ENCODE measurements around the gene MELTF.

Gene MELTF

DNA sequence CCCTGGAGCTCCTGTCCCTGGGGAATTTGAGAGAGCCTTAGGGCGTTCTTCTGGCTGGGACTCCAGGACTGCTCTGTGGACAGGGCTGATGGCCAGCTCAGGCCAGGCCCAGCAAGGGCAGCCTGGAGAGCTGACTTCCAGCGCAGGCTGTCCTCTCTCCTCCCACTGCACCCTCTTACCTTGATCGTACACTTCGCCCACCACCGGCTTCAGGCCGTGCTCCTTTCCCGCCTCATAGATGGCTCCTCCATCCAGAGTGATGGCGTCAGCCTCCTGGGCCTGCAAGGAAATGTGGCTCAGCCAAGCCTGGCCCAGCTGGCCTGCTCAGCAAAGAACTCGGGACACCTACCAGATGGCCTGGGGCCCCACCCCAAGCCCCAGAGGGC lies 3.1 kb downstream of the MELTF start:
- no peak for DNase-seq

DNA sequence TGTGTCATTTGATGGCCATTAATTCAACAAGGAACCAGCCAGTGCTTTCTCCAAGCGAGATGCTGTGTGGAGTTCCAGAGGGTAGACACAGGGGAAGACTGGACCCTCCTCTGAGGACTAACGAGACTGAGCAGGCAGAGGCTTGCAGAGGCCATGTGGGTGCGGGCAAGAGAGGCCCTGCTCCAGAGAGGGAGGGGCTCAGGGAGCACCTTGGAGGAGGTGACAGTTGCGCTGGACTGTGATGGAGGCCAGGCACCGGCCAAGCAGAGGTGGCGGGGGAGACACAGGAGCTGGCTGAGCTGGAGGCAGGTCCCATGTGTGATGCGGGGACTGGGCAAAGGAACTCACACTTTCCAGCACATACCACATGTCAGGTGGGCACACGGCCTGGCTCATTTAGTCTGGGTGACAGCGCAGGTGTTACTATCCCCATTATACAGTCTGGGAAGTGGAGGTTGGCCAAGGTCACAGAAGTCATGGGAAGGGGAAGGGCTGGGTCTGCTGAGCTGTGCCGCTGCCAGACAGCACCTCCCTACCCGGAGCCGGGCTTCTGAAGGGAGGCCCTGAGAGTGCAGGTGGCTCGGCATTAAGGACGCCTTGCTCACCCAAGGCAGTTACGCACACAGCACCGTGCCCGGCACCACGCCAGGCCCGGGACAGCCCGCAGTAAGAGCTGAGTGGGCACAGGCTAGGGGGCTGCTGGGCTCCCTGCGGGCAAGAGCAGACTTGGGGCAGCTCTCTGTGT lies 3.7 kb downstream of the MELTF start:
- DNase-seq: no peak

DNA sequence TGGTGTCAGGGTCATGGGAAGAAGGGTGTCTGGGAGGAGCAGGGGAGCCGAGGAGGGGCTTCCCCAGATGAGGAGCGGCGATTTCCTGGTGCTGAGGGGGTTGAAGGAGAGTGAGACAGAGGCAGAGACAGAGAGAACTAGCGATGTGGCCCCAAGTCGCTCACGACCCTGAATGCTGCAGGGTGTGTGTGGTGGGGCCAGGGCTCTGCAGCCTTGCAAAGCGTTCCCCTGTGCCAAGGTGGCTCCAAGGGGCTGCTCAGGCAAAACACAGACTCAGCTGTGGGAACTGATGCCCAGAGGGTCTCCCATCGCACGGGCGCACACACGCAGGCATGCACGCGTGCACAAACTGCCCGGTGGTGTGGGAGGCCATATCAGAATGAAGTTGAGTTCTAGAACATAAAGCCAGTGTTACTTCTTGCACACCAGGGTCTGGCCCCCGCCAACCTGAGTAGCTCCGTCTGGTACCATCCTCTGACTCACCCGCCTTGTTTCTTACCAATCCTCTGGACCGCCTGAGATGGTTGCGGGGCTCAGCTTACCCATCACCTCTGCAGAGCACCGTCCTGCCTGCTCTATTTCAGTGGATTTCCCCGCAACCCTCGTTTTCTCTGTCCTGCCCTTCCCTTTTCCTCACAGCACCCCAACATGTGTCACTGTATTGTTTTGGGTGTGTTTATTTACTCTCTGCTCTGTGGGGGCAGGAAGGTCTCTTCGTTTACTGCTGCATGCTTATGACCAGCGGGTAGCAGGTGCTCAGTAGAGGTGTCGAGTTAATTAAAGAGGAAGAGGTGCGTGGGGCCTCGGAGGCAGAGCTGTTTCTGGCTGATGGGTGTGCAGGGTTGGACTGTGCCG lies 4.5 kb downstream of the MELTF start:
- DNase-seq: no peak

DNA sequence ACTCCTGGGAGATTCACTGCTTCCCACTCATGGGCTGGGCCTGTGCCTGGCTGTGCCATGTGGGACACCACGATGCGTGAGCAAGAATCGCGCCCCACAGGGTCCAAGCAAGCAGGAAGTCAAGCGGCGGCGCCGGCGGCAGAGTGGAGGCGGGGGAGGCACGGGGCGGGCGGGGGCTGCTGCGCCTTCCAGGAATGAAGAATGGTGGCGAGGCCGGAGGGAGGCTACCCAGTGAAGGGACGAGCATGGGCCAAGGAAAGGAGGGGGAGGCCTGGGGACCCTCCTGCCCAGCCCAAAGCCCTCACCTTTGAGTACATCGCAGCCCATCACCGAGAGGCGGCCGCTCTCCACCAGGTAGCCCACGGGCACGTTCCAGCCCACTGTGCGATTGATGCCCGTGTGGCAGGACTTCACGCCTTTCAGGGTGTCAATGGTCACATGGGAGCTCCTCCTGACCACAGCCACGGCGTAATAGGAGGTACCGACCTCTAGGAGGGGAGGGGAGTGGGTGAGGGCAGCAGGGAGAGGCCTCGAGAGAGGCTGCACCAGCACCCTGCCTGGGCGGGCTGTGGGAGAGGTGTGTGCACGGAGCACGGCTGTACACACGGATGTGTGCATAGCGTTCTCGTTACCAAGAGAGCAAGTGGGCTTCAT lies 5.5 kb downstream of the MELTF start:
- no peak for DNase-seq

DNA sequence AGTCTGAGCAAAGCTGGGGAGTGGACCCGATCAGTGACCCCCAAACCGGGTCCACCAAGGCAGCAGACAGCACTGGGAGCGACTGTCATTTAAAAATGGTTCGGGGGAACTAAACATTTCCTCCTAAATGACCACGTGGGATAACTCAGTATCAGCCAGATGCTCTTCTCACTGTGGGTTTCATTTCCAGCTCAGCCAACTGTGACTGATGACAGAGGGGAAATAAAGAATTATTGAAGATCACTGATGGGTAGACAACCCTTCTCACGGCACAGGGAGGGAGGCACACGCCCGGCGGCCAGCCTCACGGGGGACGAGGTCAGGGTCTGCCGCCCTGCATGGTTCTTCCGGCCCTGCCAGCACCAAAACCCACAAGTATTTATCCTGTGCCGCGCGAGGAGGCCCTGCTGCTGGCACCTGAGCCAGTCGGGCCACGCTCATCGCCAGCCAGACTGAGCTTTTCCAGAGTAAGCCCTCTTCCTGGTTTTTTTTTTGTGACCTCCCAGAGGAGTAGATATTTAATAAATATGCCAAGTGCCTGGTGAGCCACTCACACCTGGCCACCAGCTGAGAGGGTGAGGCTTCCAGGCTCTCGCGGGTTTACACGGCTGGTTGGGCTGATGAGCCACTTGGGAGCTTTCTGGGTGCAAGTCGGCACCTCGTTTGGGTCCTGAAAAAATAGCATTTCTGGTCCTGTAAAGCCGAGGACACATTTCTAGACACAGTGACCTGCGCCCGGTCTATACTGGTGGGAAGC lies 6.2 kb downstream of the MELTF start:
- peak; percentile 49 for DNase-seq

DNA sequence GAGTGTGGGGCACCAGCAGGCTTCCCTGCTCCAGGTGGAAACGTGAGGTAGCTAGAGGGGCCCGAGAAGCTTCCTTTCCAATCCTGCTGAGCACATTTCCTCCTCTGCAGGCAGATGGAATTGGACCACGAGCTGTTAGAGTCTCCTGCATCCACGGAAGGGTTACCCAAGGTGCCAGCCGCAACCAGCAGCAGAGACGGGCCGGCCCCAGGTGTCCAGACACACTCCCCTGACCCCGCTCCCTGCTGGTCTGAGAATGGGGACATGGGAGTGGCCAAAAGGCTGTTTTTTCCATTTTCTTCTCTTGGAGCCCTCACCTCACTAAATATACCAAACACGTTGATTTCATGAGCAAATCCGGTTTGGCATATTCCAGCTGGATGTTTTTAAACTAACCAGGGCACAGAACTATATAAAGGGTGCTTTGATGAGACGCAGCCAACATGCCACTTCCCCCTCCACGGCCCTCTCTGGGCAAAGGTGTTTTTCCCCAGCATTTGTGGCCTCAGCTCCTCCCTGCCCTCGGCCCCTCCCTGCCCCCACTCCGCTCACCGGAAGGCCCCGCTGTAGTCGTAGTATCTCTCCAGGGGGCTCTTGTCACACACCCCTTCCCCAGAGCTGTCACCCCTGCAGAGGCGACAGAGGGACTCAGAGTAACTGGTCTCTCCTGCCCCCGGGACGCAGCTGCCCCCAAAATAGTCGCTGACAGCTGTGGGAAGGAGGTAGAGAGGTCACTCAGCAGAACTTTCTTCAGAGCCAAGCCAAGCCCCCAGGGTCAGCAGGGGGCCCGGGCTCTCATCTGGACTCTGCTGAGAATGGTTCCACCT lies 7.0 kb downstream of the MELTF start:
- no peak for DNase-seq

DNA sequence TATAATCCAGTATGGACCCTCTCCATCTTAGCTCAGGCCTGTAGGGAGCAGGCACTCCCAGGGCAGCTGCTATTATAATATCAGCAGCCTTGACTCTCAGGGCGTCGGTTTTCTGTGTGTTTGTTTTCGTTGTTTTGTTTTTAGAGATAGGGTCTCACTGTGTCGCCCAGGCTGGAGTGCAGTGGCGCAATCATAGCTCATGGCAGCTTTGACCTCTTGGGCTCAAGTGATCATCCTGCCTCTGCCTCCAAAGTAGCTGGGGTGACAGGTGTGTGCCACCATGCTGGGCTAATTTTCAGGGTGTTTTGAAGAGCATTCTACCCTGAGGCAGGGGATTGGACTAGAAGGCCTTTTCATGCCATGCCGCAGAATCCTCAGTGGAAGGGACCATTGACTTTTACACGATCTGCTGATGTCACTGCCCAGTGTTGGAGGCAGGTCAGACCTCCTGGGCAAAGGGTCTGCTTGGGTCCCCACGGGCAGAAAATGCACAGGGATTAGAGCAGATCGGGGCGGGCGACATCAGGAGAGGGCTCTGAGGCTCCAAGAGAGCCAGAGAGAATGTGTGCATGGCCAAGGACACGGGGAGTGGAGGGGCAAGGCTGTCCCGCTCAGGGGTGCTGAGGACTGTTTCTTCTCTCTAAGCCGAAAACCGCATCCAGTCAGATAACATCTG lies 7.8 kb downstream of the MELTF start:
- no peak for DNase-seq

DNA sequence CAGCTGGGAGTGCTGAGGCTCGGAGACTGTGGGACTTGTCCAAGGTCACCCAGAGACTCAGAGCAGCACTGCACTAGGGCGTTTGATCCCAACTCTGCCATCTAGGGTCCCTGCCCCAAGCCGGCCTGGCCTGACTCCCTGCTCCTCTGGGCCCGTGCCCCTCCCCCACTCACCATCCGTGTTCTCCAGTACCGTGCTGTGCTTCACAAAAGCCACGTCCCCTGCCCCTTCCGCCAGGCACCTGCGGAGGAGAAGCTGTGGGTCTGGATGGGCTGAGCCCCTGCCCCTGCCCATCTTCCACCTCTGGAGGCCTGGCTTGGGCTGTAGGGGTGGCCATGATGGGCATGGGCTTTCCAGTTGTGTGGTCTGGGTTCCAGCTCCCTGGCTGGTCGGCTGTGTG lies 8.4 kb downstream of the MELTF start:
- DNase-seq: no peak

DNA sequence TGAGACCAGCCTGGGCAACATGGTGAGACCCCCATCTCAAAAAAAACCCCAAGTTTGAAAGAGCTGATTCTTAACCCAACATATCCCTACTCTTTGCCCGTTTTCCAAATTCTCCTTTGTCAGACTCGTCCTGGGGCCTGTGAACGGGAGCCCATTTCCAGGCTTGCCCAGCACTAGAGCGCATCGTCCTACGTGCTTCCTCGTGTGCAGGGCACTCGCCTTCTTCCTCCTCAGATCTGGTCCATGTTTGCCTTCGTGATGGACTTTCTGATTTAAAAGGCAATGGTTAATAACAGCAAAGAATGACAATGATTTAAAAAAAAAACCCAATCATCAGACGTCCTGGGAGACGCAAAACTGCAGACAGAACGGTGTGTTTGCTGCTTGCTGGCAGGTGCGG lies 10.1 kb downstream of the MELTF start:
- no peak for DNase-seq

DNA sequence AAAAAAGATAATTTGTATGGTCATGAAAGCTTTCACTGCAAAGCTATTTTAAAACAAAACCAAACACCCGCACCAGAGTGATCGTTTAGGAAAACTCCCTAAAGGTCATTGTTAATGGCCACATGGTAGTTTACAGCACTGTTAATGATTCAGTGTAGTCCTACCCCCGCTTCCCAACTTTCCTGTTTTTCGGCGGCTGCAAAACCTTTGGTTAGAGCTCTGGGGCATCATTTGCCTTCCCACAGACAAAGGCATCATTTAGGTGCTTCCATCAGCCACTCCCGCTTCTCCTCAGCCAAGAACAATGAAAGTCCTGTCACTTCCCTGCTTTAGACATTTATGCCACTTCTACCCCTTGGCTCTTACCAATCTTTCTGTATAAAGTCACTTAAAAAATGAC lies 10.6 kb downstream of the MELTF start:
- no peak for DNase-seq

DNA sequence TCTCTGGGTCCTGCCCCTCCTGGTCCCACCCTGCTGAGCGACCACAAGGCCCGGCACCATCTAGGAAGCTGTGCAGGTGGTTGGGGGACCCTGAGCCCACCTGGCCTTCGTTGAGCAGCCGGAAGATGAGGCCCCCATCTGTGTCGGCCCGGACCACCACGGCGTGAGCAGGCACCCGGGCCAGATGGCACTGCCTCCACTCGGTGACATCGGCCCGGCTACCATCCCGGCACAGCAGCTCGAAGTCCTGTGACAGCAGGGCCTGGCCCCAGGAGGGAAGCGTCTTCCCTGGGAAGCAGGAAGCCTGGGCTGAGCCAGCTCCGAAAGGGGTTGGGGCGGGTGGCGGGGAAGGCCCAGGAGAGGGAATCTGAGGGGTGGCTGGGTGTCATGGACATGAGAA lies 12.6 kb downstream of the MELTF start:
- DNase-seq: no peak

DNA sequence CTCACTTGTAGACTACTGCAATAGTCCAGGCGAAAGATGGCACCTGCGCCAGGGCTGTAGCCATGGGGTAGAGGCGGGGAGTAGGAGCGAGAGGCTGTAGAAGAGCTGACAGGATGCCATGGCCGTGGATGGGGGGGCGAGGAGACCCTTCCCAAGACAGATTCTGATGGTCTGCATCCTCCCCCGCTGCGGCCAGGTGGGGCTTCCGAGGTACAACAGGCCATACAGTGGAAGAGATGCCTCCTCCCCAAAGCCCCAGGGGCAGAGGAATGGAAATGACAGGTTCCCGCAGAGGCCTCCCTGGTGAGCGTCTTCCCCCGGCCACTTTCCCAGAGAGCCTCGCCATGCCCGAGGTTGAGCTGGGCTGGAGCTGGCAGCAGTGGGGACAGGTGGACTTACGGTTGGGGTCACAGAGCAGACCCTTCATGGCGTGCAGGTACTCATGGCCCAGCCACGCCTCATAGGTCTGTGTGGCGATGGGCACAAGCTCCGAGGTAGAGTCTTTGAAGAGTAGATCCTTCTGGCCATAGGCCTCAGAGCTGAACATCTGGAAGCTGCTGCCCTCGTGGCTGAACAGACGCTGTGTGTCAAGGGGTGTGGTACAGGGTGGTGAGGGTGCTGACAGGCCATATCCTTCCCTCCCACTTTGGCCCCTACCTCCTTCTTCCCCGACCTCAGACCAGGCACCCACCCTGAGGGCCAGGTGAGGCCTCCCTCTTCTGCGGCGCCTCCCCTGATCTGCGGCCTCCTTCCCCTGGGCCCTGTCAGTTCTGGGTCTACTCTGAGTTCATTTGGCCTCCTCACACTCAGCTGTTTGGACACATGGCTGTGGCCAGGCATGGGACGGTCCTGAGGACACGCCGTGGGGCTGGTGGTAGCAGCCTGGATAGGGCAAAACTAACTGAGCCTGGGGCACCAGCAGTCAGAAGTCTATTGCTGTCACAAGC lies 13.6 kb downstream of the MELTF start:
- DNase-seq: no peak

DNA sequence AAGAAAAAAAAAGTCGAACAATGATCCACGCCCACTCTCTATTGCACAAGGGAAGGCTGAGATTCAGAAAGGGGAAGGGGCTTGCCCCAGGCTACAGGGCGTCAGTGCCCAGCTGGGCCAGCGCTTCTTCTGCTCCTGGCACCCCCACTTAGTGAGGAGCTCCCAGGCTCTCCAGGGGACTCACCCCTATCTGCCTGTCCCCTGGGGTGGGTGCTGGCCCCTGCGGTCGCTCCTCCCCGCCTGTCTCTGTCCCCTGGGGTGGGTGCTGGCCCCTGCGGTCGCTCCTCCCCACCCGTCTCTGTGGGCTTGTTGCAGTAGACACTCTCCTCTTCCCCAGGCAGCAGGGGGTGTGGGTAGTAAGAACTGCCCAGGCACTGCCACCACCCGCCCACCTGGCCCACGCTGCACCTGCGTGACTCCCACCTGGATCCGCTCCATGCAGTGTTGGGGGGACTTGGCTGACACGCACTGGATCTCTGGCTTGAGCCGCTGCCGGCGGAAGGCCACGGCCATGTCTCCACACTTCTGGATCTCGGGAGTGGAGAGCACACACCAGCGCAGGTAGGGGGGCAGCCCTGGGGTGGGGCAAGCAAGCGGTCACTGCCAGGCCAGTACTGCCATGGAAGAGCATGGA lies 14.6 kb downstream of the MELTF start:
- DNase-seq: no peak

DNA sequence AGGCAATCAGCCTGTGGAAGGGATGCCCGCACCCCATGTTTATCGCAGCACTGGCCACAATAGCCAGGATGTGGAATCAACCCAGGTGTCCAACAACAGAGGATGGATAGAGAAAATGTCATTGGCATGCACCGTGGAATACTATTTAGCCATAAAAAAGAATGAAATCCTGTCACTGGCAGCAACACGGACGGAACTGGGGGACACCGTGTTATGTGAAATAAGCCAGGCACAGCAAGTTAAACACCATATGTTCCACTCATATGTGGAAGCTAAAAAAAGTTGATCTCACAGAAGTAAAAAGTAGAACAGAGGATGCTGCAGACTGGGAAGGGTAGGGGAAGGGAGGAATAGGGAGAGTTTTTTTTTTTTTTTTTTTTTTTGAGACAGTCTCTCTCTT lies 15.6 kb downstream of the MELTF start:
- no peak for DNase-seq

DNA sequence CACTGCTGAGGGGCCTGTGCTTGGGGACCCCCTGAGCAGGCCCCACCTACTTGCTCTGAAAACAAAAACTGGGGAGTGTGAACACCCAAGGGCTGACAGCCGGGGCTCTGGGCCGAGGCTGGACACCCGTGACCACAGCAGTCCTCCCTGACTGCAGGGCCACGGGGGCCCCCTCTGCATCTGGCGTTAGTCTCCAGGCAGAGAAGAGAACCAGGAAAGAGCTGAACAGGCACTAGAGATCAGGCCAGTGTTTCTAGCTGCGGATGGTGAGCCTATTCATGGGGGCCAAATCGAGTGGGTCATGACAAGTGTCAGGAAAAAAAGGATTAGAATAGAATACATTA lies 17.1 kb downstream of the MELTF start:
- no peak for DNase-seq

DNA sequence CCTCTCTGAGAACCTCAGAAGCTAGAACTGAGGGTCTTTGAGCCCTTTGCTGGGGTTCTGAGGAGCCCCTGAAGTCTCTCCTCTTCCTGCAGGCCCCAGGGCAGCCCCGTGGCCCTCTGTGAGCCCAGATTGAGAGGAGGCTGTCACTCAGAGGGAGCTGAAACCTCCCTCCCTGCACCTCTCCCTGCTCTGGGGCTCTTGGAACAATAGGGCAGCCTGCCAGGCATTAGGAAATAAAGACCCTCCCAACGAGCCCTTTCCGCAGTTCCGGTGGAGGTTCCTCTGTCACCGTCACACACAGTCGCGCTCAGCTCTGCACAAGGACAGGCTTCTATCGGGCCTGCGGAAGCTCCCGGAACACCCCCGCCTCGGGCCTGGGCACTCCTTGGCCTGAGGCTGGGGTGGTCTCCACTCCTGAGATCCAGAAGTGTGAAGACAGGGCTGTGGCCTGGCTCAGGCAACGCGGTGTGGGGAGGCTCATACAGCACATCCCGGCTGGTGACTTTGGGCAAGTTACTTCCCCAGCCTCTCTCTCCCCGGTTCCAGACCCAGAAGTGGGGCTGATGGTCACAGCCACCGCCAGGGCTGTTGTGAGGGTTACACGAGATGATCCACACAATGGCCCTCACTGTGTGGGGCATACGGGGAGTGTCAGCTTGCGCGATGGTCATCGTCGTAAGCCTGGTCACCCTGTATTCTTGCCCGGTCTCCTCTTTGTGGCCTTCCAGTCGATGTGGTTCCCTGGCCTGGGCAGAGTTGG lies 17.7 kb downstream of the MELTF start:
- no peak for DNase-seq

DNA sequence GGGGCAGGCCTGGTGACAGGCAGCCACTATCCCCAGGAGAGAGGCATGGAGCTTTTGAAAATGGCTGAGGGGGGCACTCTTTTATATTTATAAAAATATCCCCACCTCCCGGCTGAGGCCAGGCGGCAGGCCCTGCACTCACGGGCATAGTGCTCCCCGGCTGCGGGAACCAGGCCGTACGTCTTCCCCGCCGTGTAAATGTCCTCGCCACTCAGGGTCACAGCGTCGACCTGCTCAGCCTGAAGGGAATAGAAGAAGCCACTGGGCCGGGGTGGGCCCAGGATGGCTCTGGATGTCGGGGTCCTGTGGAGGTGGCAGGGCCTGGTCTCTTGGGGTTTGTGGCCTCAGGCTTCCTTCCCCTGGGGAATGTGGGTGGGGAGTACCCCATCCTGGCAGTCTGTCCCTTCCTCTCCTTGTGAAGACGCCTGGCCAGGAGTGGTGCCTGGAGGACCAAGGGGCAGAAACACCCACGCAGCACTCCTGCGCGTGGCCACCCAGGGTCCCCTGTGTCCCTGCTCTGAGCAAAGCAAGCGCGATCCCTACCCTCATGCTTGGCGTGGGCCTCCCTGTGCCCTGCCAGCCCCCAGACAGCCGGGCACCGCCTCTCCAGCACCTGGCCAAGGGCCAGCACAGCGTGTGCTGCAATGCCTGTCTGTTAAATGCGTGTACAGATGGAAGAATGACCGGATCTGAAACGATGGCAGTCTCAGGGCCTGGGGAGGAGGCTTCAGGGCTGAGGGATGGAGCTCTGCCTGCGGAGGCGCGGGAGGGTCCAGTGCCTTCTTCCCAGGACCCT lies 18.9 kb downstream of the MELTF start:
- DNase-seq: no peak

DNA sequence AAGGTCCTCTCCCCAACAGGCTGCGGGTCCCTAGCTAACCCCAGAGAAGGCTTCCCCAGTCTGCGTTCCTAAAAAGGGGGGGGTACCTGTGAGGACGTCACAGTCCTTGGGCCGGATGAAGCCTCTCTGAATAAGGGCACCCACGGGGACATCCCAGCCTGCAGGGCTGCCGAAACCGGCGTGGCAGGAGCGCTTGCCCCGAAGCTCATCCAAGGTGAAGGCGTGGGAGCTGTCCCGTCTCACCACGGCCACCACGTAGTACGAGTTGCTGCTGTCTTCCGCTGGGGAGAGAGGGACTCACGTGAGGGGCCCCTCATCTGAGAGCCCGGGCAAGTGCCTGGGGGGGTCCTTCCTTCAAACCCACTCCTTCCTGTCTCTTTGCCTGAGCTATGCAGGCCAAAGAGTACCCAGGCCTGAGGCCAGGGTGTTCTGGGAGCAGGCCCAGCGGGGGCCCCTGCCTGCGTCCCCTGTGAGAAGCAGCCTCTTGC lies 20.0 kb downstream of the MELTF start:
- DNase-seq: no peak

Data from CD4-positive, alpha-beta T cell treated with Interleukin-15 for 1 hour (primary cell).